DOHH2 (cell line): ENCODE data around the gene PRLH.

ENCODE experiments used
- EZH2phosphoT487 ChIP-seq: fragments of 200-600 bp; sonication (generic); IDR thresholded peaks from 2 replicates; pipeline ENCODE4 v1.6.1; 2017; ENCODE audit warnings: borderline replicate concordance, mild to moderate bottlenecking, antibody characterized with exemption, low read length, moderate library complexity, mixed read lengths
- TF ChIP-seq, protein P1 (sequence below): fragments of 200-600 bp; sonication (generic); IDR thresholded peaks from one replicate; pipeline ENCODE4 v1.5.1; 2014; ENCODE audit warnings: antibody characterized with exemption, mild to moderate bottlenecking, low read depth, low read length; ENCODE audit not compliant: poor library complexity, severe bottlenecking

DNA sequence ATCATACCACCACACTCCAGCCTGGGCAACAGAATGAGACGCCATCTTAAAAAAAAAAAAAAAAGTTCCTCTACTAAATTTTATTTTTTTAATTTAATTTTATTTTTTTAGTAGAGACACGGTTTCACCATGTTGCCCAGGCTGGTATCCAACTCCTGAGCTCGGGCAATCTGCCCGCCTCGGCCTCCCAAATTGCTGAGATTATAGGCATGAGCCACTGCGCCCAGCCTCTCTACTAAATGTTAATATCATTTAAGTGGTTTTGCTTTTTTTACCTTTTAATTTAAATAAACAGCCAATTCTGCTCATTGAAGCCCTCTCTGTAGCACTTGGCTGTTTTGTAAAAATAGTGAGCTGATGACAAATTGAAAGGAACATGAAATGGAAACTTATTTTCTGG is 15.0 kb downstream of the PRLH start:
- TF ChIP-seq, protein P1, sequence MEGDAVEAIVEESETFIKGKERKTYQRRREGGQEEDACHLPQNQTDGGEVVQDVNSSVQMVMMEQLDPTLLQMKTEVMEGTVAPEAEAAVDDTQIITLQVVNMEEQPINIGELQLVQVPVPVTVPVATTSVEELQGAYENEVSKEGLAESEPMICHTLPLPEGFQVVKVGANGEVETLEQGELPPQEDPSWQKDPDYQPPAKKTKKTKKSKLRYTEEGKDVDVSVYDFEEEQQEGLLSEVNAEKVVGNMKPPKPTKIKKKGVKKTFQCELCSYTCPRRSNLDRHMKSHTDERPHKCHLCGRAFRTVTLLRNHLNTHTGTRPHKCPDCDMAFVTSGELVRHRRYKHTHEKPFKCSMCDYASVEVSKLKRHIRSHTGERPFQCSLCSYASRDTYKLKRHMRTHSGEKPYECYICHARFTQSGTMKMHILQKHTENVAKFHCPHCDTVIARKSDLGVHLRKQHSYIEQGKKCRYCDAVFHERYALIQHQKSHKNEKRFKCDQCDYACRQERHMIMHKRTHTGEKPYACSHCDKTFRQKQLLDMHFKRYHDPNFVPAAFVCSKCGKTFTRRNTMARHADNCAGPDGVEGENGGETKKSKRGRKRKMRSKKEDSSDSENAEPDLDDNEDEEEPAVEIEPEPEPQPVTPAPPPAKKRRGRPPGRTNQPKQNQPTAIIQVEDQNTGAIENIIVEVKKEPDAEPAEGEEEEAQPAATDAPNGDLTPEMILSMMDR: no peak
- TF ChIP-seq EZH2phosphoT487: no peak
